IMR-90 (cell line): ENCODE results near the gene SORD.
"Not testable (repeated sequence)": the region's sequence is repeated elsewhere in the genome, so short reads cannot be mapped to it uniquely, and the experiment has no call there.

Experiments used
- RFX5 ChIP-seq: IDR thresholded peaks from 2 replicates; pipeline ENCODE4 v1.8.0; 2012; ENCODE audit warnings: low read depth, mild to moderate bottlenecking, low read length, moderate library complexity
- TF ChIP-seq, protein P1 (sequence below): conservative IDR thresholded peaks from 2 replicates; pipeline ENCODE4 v1.5.1; 2012; ENCODE audit warnings: mild to moderate bottlenecking, low read depth, low read length, improper control_type of control experiment

DNA sequence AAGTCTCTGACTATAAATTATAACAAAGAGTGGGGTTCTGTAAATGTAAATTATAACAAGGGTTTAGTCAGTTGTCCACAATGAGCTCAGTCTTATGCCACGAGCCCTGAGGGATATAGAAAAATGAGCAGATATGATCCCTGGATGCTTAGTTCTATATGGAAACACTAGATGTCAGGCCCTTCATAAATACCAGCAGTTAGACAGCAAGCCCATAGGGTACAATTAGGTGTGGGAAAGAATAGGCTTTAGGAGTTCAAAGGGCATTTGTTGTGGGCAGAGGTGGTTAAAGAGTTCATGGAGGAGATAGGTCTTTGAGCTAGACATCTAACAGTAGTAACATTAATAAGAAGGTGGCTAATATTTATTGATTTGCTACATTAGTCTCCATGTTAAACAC, 21.3 kb downstream of the SORD start:
- not testable (repeated sequence) for TF ChIP-seq RFX5
- TF ChIP-seq, protein P1, sequence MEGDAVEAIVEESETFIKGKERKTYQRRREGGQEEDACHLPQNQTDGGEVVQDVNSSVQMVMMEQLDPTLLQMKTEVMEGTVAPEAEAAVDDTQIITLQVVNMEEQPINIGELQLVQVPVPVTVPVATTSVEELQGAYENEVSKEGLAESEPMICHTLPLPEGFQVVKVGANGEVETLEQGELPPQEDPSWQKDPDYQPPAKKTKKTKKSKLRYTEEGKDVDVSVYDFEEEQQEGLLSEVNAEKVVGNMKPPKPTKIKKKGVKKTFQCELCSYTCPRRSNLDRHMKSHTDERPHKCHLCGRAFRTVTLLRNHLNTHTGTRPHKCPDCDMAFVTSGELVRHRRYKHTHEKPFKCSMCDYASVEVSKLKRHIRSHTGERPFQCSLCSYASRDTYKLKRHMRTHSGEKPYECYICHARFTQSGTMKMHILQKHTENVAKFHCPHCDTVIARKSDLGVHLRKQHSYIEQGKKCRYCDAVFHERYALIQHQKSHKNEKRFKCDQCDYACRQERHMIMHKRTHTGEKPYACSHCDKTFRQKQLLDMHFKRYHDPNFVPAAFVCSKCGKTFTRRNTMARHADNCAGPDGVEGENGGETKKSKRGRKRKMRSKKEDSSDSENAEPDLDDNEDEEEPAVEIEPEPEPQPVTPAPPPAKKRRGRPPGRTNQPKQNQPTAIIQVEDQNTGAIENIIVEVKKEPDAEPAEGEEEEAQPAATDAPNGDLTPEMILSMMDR, result not testable (repeated sequence)
